ENCODE results near the gene TAMALIN. TPM values are rescaled to one million over a fixed set of nuclear protein-coding genes. Genes with fewer than 3 reads are reported as not detected.
A peak's percentile ranks its signal among the peaks of the same experiment; 100 is the strongest.

The TAMALIN gene
- total and polyA plus RNA-seq, 2 experiments from 2014 or later, result 0.34 to 3.0 TPM

- H3K36me3 ChIP-seq (ENCODE audit: insufficient read depth), result no peaks in the 10 kb centered on the region
- no peaks in the 10 kb centered on the region for H4K20me1 ChIP-seq (replicated peaks; ENCODE audit: insufficient read depth)
- DNase-seq (ENCODE audit: low spot score) (peak; percentile 90), ATAC-seq (peak; percentile 45)
- H3K79me2 ChIP-seq (replicated peaks; ENCODE audit: insufficient read depth), result no peaks in the 10 kb centered on the region
- peaks cover 10% of the 10 kb centered on the region; the same call in 1 of the 2 replicates for H3K4me1 ChIP-seq (ENCODE audit: insufficient read depth)
- Mint-ChIP-seq H3K27me3 (ENCODE audit: insufficient read depth, low read depth, poor library complexity) (peaks cover 49% of the 10 kb centered on the region), H3K27ac (no peak overlapping the region), H3K4me3 (no peak overlapping the region), H3K4me1 (peaks cover 26% of the 10 kb centered on the region), H3K36me3 (ENCODE audit: low read depth) (peaks cover 4% of the 10 kb centered on the region; the same call in 2 of the 3 replicates), H3K9me3 (no peaks in the 10 kb centered on the region; the same call in 2 of the 3 replicates)
- H3F3A ChIP-seq (replicated peaks; ENCODE audit: low read depth), result peaks cover 7% of the 10 kb centered on the region; the same call in 1 of the 2 replicates
- H3K27ac ChIP-seq (ENCODE audit: low read depth), result no peak overlapping the region
- no peak overlapping the region for H3K4me3 ChIP-seq
- H3K27me3 ChIP-seq (ENCODE audit: insufficient read depth), result peaks cover 49% of the 10 kb centered on the region
- no peaks in the 10 kb centered on the region for H3K9me2 ChIP-seq (ENCODE audit: insufficient read depth)
- H3K4me2 ChIP-seq, result no peak overlapping the region
- TF ChIP-seq ZNF114 (CRISPR knock-in tag; IDR thresholded peaks at IDR 0.05), result no peak
- peak; percentile 77 to 94 for TF ChIP-seq CTCF (conservative IDR thresholded peaks at IDR 0.05; ENCODE audit: low read depth in 2 of 2)
- H2AFZ ChIP-seq, result no peak overlapping the region
Observed at GRCh38 chr12:52004042-52004648, 2.6 kb upstream of the TAMALIN start.

- H3K4me2 ChIP-seq, result no peak overlapping the region
- Mint-ChIP-seq H3K27me3 (ENCODE audit: insufficient read depth, low read depth, poor library complexity) (peaks cover 58% of the 10 kb centered on the region), H3K9me3 (no peaks in the 10 kb centered on the region; the same call in 2 of the 3 replicates), H3K36me3 (ENCODE audit: low read depth) (no peaks in the 10 kb centered on the region), H3K27ac (no peak overlapping the region), H3K4me3 (peak overlapping the region; percentile 91; the same call in 2 of the 3 replicates), H3K4me1 (peaks cover 35% of the 10 kb centered on the region)
- no peaks in the 10 kb centered on the region for H3K9me2 ChIP-seq (ENCODE audit: insufficient read depth)
- H3K27ac ChIP-seq (ENCODE audit: low read depth), result no peak overlapping the region
- no peak overlapping the region for H2AFZ ChIP-seq
- ATAC-seq (no peak), DNase-seq (ENCODE audit: low spot score) (no peak)
- peaks cover 10% of the 10 kb centered on the region; the same call in 1 of the 2 replicates for H3F3A ChIP-seq (replicated peaks; ENCODE audit: low read depth)
- peaks cover 20% of the 10 kb centered on the region for H3K4me1 ChIP-seq (ENCODE audit: insufficient read depth)
- no peaks in the 10 kb centered on the region for H3K79me2 ChIP-seq (replicated peaks; ENCODE audit: insufficient read depth)
- H3K27me3 ChIP-seq (ENCODE audit: insufficient read depth), result peaks cover 57% of the 10 kb centered on the region
- TF ChIP-seq CREB1 (CRISPR knock-in tag; IDR thresholded peaks at IDR 0.05; ENCODE audit: low read depth) (no peak), CTCF (conservative IDR thresholded peaks at IDR 0.05; ENCODE audit: low read depth in 2 of 2) (no peak), EZH2 (IDR thresholded peaks at IDR 0.05; ENCODE audit: low read depth, unreplicated experiment) (no peak), STAT1 (IDR thresholded peaks at IDR 0.05; ENCODE audit: unreplicated experiment) (no peak), NANOG (IDR thresholded peaks at IDR 0.05; ENCODE audit: borderline replicate concordance) (no peak), JUNB (IDR thresholded peaks at IDR 0.05; ENCODE audit: unreplicated experiment) (no peak), ETS1 (IDR thresholded peaks at IDR 0.05) (no peak), REST (IDR thresholded peaks at IDR 0.05; ENCODE audit: unreplicated experiment) (no peak), EZH2phosphoT487 (IDR thresholded peaks at IDR 0.05; ENCODE audit: unreplicated experiment) (no peak), ZNF114 (CRISPR knock-in tag; IDR thresholded peaks at IDR 0.05) (no peak), ZNF331 (CRISPR knock-in tag; IDR thresholded peaks at IDR 0.05; ENCODE audit: low read depth) (no peak)
- H3K36me3 ChIP-seq (ENCODE audit: insufficient read depth), result no peaks in the 10 kb centered on the region
- H3K4me3 ChIP-seq, result peak overlapping the region; percentile 77; the same call in 1 of the 2 replicates
- no peaks in the 10 kb centered on the region for H4K20me1 ChIP-seq (replicated peaks; ENCODE audit: insufficient read depth)
Observed at GRCh38 chr12:52005218-52005902, 1.4 kb upstream of the TAMALIN start.
